Upper lobe of left lung (tissue), 6 donors: ENCODE results near the gene PITX1. TPM values are rescaled to one million over a fixed set of nuclear protein-coding genes. Genes with fewer than 3 reads are reported as not detected.

Source experiments
- ATAC-seq, 2 donors: fragments of 200-7000 bp; cut with Tn5 transposase; one replicate each; pipeline ENCODE4 v1.9.1; 2022; ENCODE audit warnings: mild to moderate bottlenecking in 2 of 2, moderate library complexity in 2 of 2; ENCODE audit not compliant: low FRiP score in 2 of 2
- DNase-seq, 2 donors: peaks; one replicate each; pipeline ENCODE4 v3.0.0-alpha.2; 2019 to 2020
- H3K27ac ChIP-seq, 4 donors: fragments of 200-600 bp; sonication (generic); one replicate each; pipeline ENCODE4 v1.5.1; 2016 to 2019
- H3K27me3 ChIP-seq, 4 donors: fragments of 200-600 bp; sonication (generic); one replicate each; pipeline ENCODE4 v1.5.1; 2017 to 2019
- H3K36me3 ChIP-seq, 4 donors: fragments of 200-600 bp; sonication (generic); one replicate each; pipeline ENCODE4 v1.5.1; 2016 to 2019
- H3K4me1 ChIP-seq, 4 donors: fragments of 200-600 bp; sonication (generic); one replicate each; pipeline ENCODE4 v1.5.1; 2018 to 2019
- H3K4me3 ChIP-seq, 4 donors: fragments of 200-600 bp; sonication (generic); one replicate each; pipeline ENCODE4 v1.5.1; 2017 to 2019; ENCODE audit warnings: mild to moderate bottlenecking in 2 of 4, moderate library complexity in 1 of 4
- H3K9me3 ChIP-seq, 4 donors: fragments of 200-600 bp; sonication (generic); one replicate each; pipeline ENCODE4 v1.5.1; 2018 to 2019
- CTCF ChIP-seq, 6 experiments: fragments of 450-650 bp in 4 of 6; fragments of 200-600 bp in 2 of 6; sonication (generic) in 2 of 6; IDR thresholded peaks; one replicate each; pipeline ENCODE4 v1.5.1; 2016 to 2019; ENCODE audit warnings: antibody characterized with exemption in 6 of 6
- EP300 ChIP-seq, 4 donors: sonication (generic); formaldehyde crosslinking; IDR thresholded peaks; one replicate each; pipeline ENCODE4 v1.5.1; 2017; ENCODE audit warnings: antibody characterized with exemption in 4 of 4, control low read depth in 2 of 4
- POLR2A ChIP-seq, 4 donors: fragments of 450-650 bp; IDR thresholded peaks; one replicate each; pipeline ENCODE4 v1.5.1; 2016 to 2017; ENCODE audit warnings: antibody characterized with exemption in 4 of 4, mild to moderate bottlenecking in 2 of 4
- POLR2AphosphoS5 ChIP-seq, 2 donors: sonication (generic); formaldehyde crosslinking; IDR thresholded peaks; one replicate each; pipeline ENCODE4 v1.5.1; 2017; ENCODE audit warnings: antibody characterized with exemption in 2 of 2
- WGBS, 2 donors: methylation state at CpG; one replicate each; pipeline ENCODE4 v1.1.5; 2017 to 2018; 5-methylcytosine and 5-hydroxymethylcytosine counted together
- total RNA-seq, 6 donors: library from RNA; depleted of rRNA in 4 of 6; stranded (reverse); fragments of >200 nt in 4 of 6; gene quantifications; one replicate each; pipeline versions ENCODE4 v1.1.0 to v1.2.1, GENCODE V29; 2016 to 2021
- donor health status: DM: no; HTN: no; CAD: no; lungs with moderate emphysema.
- donor health status: DM: no; HTN: yes; CAD: no; lungs with severe emphysema.

Gene PITX1
- total RNA-seq, 6 donors from 2014 or later = 0.23 to 11.0 (median 1.0) TPM; not detected in 2

- TF ChIP-seq CTCF (IDR thresholded peaks at IDR 0.05) (no peak), POLR2AphosphoS5 (IDR thresholded peaks at IDR 0.05) (no peak), EP300 (IDR thresholded peaks at IDR 0.05) (no peak), POLR2A (IDR thresholded peaks at IDR 0.05) (no peak)
These were observed 18.6 kb upstream of the PITX1 start for GRCh38 chr5:135052511-135053145.

DNA sequence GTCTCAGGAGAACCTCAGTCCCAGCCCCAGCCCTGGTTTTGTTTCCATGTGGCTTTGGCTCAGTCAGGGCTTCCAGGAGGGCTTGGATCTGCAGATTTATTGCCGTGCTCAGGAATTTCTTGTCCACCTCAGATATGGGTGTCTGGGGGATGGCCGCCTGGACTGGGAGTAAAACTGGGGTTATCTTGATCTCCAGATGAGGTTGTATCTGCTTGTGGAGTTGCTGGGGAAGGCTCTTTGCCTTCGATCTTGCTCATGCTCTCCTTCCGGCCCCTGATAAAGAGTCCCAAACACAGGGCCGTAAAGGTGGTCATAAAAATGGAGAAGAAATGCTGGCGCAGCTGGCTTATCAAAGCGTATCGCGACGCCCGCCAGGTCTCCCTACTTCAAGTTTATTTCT, 17.8 kb upstream of the PITX1 start:
- no peaks in the 10 kb centered on the region for H3K36me3 ChIP-seq
- peaks cover 0 to 7% (median 1%) of the 10 kb centered on the region in 4 donors for H3K27me3 ChIP-seq
- H3K9me3 ChIP-seq = no peaks in the 10 kb centered on the region
- DNase-seq (no peak), ATAC-seq (no peak)
- H3K27ac ChIP-seq = no peak overlapping the region
- 51 to 70% methylated on average over 11 of the region's 11 CpGs for WGBS, 2 donors
- TF ChIP-seq POLR2A (IDR thresholded peaks at IDR 0.05) (no peak), POLR2AphosphoS5 (IDR thresholded peaks at IDR 0.05) (no peak), EP300 (IDR thresholded peaks at IDR 0.05) (no peak), CTCF (IDR thresholded peaks at IDR 0.05) (no peak)
- no peak overlapping the region for H3K4me3 ChIP-seq
- peaks cover 0 to 4% (median 0%) of the 10 kb centered on the region in 4 donors for H3K4me1 ChIP-seq

More at GRCh38 chr5:135052511-135053145, 18.6 kb upstream of the PITX1 start:
- H3K27ac ChIP-seq = no peak overlapping the region
- H3K9me3 ChIP-seq = no peaks in the 10 kb centered on the region
- WGBS, 2 donors = 33 to 39% methylated on average over 3 to 6 of the region's 6 CpGs
- H3K36me3 ChIP-seq = no peaks in the 10 kb centered on the region
- H3K27me3 ChIP-seq = peaks cover 0 to 7% (median 1%) of the 10 kb centered on the region in 4 donors
- ATAC-seq (no peak), DNase-seq (no peak)
- H3K4me3 ChIP-seq = no peak overlapping the region
- peaks cover 0 to 4% (median 0%) of the 10 kb centered on the region in 4 donors for H3K4me1 ChIP-seq

GRCh38 chr5:135051399-135051798, 17.4 kb upstream of the PITX1 start:
- Histone ChIP-seq H3K4me1 (peaks cover 0 to 4% (median 0%) of the 10 kb centered on the region in 4 donors), H3K27me3 (peaks cover 0 to 7% (median 1%) of the 10 kb centered on the region in 4 donors), H3K9me3 (no peaks in the 10 kb centered on the region), H3K4me3 (no peak overlapping the region), H3K27ac (no peak overlapping the region), H3K36me3 (no peaks in the 10 kb centered on the region)
- DNase-seq (no peak), ATAC-seq (no peak)
- TF ChIP-seq POLR2AphosphoS5 (IDR thresholded peaks at IDR 0.05) = no peak
- TF ChIP-seq EP300 (IDR thresholded peaks at IDR 0.05) = no peak
- no peak for TF ChIP-seq CTCF (IDR thresholded peaks at IDR 0.05)
- TF ChIP-seq POLR2A (IDR thresholded peaks at IDR 0.05) = no peak
- WGBS, 2 donors = 67% methylated on average over 1 to 3 of the region's 3 CpGs

DNA sequence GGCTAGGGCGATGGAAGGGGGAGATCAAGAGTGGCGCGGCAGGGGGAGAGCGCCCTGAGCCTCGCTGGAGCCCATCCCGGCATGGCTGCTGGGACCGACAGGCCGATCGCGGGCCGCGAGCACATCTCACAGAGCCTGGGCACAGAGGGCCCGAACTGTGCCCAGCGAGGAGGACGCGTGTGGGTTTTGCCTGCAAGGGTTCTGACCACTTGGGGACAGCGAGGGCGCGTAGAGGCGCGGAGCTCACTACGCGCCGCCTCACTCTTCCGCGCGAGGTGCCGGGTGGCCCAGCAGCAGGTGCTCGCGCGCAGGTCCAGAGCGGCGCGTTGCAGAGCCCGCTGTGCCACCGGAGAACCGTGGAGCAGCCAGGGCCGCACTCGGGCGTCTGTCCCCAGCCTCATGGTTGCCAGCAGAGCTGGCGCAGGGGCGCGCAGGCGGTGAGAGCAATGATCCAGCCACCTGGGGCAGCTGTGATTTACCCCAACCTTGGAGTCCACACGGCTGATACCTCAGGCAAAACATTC, 16.3 kb upstream of the PITX1 start:
- Histone ChIP-seq H3K27ac (no peak overlapping the region), H3K27me3 (peaks cover 0 to 7% (median 3%) of the 10 kb centered on the region in 4 donors), H3K4me3 (no peak overlapping the region), H3K4me1 (peaks cover 0 to 4% (median 0%) of the 10 kb centered on the region in 4 donors), H3K36me3 (no peaks in the 10 kb centered on the region), H3K9me3 (no peaks in the 10 kb centered on the region)
- WGBS, 2 donors = 11 to 18% methylated on average over 5 to 19 of the region's 45 CpGs
- ATAC-seq (no peak), DNase-seq (peak in 1 of 2 donors; percentile 78)
- TF ChIP-seq CTCF (IDR thresholded peaks at IDR 0.05) (no peak), POLR2A (IDR thresholded peaks at IDR 0.05) (no peak), POLR2AphosphoS5 (IDR thresholded peaks at IDR 0.05) (no peak), EP300 (IDR thresholded peaks at IDR 0.05) (no peak)
